Measurements from ENCODE around the gene SLC22A12.

Gene SLC22A12

DNA sequence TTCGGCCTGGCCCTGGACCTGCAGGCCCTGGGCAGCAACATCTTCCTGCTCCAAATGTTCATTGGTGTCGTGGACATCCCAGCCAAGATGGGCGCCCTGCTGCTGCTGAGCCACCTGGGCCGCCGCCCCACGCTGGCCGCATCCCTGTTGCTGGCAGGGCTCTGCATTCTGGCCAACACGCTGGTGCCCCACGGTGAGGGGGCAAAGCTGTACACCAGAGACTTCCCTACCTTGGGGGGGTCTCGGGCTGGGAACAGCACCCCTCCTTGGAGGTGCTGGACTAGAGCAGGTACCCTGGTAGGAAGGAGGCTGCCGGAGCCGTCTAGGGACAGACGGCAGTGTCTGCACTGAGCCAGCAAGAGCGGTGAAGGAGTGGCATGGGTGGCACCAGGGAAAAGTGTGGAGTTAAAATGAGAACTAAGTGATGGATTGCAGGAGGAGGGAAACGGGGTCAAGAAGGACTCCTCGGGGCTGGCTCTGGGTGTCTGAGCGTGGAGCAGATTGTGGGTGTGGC is 8.7 kb downstream of the SLC22A12 start:
- H3K4me3 ChIP-seq (ENCODE audit: low read length, poor library complexity, severe bottlenecking): no peak overlapping the region
- H3K27me3 ChIP-seq (ENCODE audit: insufficient read depth, low read length, poor library complexity, severe bottlenecking): no peaks in the 10 kb centered on the region
- H3K4me2 ChIP-seq (ENCODE audit: low read depth, low read length, poor library complexity, severe bottlenecking): no peak overlapping the region
- H3K79me2 ChIP-seq (ENCODE audit: insufficient read depth, low read length): no peaks in the 10 kb centered on the region
- H4K20me1 ChIP-seq (ENCODE audit: insufficient read depth, low read length, poor library complexity, severe bottlenecking): no peaks in the 10 kb centered on the region
- H3F3A ChIP-seq (ENCODE audit: low read depth): no peaks in the 10 kb centered on the region
- H3K9me2 ChIP-seq (replicated peaks; ENCODE audit: low read depth, low read length): no peaks in the 10 kb centered on the region
- H3K36me3 ChIP-seq (ENCODE audit: insufficient read depth, low read length): no peaks in the 10 kb centered on the region
- H3K9me3 ChIP-seq (ENCODE audit: insufficient read depth, low read depth, low read length): peaks cover 7% of the 10 kb centered on the region; the same call in 1 of the 2 replicates
- H2AFZ ChIP-seq (ENCODE audit: low read length): no peak overlapping the region
- H3K4me1 ChIP-seq (ENCODE audit: insufficient read depth, low read length, poor library complexity, severe bottlenecking): peaks cover 8% of the 10 kb centered on the region
- no peak overlapping the region for H3K9ac ChIP-seq (ENCODE audit: low read depth, low read length, poor library complexity, severe bottlenecking)
- no peak for TF ChIP-seq EZH2phosphoT487 (IDR thresholded peaks at IDR 0.05; ENCODE audit: borderline replicate concordance)
- TF ChIP-seq, protein P1, sequence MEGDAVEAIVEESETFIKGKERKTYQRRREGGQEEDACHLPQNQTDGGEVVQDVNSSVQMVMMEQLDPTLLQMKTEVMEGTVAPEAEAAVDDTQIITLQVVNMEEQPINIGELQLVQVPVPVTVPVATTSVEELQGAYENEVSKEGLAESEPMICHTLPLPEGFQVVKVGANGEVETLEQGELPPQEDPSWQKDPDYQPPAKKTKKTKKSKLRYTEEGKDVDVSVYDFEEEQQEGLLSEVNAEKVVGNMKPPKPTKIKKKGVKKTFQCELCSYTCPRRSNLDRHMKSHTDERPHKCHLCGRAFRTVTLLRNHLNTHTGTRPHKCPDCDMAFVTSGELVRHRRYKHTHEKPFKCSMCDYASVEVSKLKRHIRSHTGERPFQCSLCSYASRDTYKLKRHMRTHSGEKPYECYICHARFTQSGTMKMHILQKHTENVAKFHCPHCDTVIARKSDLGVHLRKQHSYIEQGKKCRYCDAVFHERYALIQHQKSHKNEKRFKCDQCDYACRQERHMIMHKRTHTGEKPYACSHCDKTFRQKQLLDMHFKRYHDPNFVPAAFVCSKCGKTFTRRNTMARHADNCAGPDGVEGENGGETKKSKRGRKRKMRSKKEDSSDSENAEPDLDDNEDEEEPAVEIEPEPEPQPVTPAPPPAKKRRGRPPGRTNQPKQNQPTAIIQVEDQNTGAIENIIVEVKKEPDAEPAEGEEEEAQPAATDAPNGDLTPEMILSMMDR (conservative IDR thresholded peaks at IDR 0.05; ENCODE audit: low read length): no peak

DNA sequence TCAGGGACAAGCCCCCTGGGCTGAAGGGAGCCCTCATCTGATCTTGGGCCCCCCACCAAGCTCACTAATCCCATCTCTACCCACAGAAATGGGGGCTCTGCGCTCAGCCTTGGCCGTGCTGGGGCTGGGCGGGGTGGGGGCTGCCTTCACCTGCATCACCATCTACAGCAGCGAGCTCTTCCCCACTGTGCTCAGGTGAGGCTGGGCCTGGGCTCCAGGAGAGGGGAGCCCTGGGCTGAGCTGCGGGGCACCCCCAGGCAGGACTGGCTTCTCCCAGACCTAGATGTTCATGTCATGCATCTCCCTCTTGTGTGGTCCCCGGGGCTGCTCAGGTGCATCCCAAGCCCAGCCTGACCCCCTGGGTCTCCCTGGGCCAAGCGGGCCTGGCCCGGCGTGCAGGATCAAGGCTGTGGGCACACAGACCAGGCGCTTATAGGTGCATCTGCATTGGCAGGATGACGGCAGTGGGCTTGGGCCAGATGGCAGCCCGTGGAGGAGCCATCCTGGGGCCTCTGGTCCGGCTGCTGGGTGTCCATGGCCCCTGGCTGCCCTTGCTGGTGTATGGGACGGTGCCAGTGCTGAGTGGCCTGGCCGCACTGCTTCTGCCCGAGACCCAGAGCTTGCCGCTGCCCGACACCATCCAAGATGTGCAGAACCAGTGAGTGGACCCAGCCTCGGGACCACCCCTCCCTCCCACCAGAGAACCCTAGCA is 9.4 kb downstream of the SLC22A12 start:
- Histone ChIP-seq H3K4me2 (ENCODE audit: low read depth, low read length, poor library complexity, severe bottlenecking) (no peak overlapping the region), H3K9me3 (ENCODE audit: insufficient read depth, low read depth, low read length) (peaks cover 4% of the 10 kb centered on the region; the same call in 1 of the 2 replicates), H4K20me1 (ENCODE audit: insufficient read depth, low read length, poor library complexity, severe bottlenecking) (no peaks in the 10 kb centered on the region), H3K79me2 (ENCODE audit: insufficient read depth, low read length) (no peaks in the 10 kb centered on the region), H3K9ac (ENCODE audit: low read depth, low read length, poor library complexity, severe bottlenecking) (no peak overlapping the region), H3K9me2 (replicated peaks; ENCODE audit: low read depth, low read length) (no peaks in the 10 kb centered on the region), H3K4me1 (ENCODE audit: insufficient read depth, low read length, poor library complexity, severe bottlenecking) (peaks cover 8% of the 10 kb centered on the region), H3F3A (ENCODE audit: low read depth) (no peaks in the 10 kb centered on the region), H2AFZ (ENCODE audit: low read length) (no peak overlapping the region), H3K27me3 (ENCODE audit: insufficient read depth, low read length, poor library complexity, severe bottlenecking) (no peaks in the 10 kb centered on the region), H3K4me3 (ENCODE audit: low read length, poor library complexity, severe bottlenecking) (no peak overlapping the region), H3K36me3 (ENCODE audit: insufficient read depth, low read length) (no peaks in the 10 kb centered on the region)
- TF ChIP-seq, protein P1 (conservative IDR thresholded peaks at IDR 0.05; ENCODE audit: low read length): no peak
- no peak for TF ChIP-seq EZH2phosphoT487 (IDR thresholded peaks at IDR 0.05; ENCODE audit: borderline replicate concordance)

DNA sequence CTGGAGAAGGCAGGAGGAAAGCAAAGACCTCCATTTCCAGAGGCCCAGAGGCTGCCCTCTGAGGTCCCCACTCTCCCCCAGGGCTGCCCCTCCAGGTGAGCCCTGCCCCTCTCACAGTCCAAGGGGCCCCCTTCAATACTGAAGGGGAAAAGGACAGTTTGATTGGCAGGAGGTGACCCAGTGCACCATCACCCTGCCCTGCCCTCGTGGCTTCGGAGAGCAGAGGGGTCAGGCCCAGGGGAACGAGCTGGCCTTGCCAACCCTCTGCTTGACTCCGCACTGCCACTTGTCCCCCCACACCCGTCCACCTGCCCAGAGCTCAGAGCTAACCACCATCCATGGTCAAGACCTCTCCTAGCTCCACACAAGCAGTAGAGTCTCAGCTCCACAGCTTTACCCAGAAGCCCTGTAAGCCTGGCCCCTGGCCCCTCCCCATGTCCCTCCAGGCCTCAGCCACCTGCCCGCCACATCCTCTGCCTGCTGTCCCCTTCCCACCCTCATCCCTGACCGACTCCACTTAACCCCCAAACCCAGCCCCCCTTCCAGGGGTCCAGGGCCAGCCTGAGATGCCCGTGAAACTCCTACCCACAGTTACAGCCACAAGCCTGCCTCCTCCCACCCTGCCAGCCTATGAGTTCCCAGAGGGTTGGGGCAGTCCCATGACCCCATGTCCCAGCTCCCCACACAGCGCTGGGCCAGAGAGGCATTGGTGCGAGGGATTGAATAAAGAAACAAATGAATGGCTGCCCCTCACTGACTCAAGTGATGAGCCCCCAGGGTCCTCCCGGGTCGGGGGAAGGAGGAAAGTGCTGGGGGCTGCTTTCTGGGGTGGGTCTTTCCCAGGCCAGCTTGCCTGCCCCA is 10.8 kb downstream of the SLC22A12 start:
- H3F3A ChIP-seq (ENCODE audit: low read depth): no peaks in the 10 kb centered on the region
- no peak for TF ChIP-seq EZH2phosphoT487 (IDR thresholded peaks at IDR 0.05; ENCODE audit: borderline replicate concordance)
- TF ChIP-seq, protein P1 (conservative IDR thresholded peaks at IDR 0.05; ENCODE audit: low read length): no peak
- H3K4me3 ChIP-seq (ENCODE audit: low read length, poor library complexity, severe bottlenecking): no peak overlapping the region
- H3K79me2 ChIP-seq (ENCODE audit: insufficient read depth, low read length): no peaks in the 10 kb centered on the region
- H3K9me3 ChIP-seq (ENCODE audit: insufficient read depth, low read depth, low read length): no peaks in the 10 kb centered on the region
- no peak overlapping the region for H2AFZ ChIP-seq (ENCODE audit: low read length)
- no peak overlapping the region for H3K9ac ChIP-seq (ENCODE audit: low read depth, low read length, poor library complexity, severe bottlenecking)
- no peaks in the 10 kb centered on the region for H3K27me3 ChIP-seq (ENCODE audit: insufficient read depth, low read length, poor library complexity, severe bottlenecking)
- H3K4me1 ChIP-seq (ENCODE audit: insufficient read depth, low read length, poor library complexity, severe bottlenecking): peaks cover 8% of the 10 kb centered on the region
- H3K4me2 ChIP-seq (ENCODE audit: low read depth, low read length, poor library complexity, severe bottlenecking): no peak overlapping the region
- no peaks in the 10 kb centered on the region for H3K36me3 ChIP-seq (ENCODE audit: insufficient read depth, low read length)
- H3K9me2 ChIP-seq (replicated peaks; ENCODE audit: low read depth, low read length): no peaks in the 10 kb centered on the region
- no peaks in the 10 kb centered on the region for H4K20me1 ChIP-seq (ENCODE audit: insufficient read depth, low read length, poor library complexity, severe bottlenecking)

Measured in Loucy (cell line).